Measurements from ENCODE around the gene ACO2. TPM values are rescaled to one million over a fixed set of nuclear protein-coding genes. Genes with fewer than 3 reads are reported as not detected.

ACO2 gene
- total RNA-seq, 6 experiments from 2014 or later, result 72.3 to 87.4 (median 78.7) TPM

DNA sequence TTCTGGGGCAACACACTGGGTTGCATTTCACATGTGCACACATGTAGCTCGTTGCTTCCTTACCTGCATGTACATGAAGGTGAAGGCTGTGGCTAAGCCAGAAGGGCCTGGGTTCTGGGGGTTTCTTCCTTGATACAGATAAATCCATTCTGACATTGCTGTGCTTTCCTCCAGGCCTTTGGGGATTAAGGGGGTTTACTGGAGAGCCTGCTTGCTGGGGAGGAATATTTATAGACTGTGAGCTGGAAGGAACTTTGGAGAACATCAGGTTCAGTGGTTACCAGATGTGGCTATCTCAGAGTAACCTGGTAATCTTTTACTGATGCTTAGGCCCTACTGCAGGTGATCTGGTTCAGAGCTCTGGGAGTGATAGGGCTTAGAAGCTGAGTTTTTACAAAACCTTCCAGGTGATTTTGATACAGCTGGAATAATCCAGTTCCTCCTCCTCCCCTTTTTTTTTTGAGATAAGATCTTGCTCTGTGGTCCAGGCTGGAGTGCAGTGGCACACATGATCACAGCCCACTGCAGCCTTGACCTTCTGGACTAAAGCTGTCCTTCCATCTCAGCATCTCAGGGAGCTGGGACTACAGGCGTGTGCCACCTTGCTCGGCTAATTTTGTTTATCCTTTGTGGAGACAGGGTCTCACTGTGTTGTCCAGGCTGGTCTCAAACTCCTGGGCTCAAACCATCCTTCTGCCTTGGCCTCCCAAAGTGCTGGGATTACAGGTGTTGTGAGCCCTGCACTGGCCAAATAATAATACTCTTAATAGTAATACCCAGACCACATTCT is 19.9 kb downstream of the ACO2 start:
- H3K9me3 Mint-ChIP-seq, result no peaks in the 10 kb centered on the region
- H3K36me3 Mint-ChIP-seq (ENCODE audit: low read depth), result peaks cover 6% of the 10 kb centered on the region
- no peak for TF ChIP-seq CTCF (IDR thresholded peaks at IDR 0.05)
- H3K4me1 Mint-ChIP-seq (ENCODE audit: low read depth), result peaks cover 30% of the 10 kb centered on the region
- DNase-seq, result no peak
- H3K27me3 Mint-ChIP-seq (ENCODE audit: insufficient read depth), result no peaks in the 10 kb centered on the region
- no peak overlapping the region for H3K27ac Mint-ChIP-seq
- no peak overlapping the region for H3K4me3 Mint-ChIP-seq

DNA sequence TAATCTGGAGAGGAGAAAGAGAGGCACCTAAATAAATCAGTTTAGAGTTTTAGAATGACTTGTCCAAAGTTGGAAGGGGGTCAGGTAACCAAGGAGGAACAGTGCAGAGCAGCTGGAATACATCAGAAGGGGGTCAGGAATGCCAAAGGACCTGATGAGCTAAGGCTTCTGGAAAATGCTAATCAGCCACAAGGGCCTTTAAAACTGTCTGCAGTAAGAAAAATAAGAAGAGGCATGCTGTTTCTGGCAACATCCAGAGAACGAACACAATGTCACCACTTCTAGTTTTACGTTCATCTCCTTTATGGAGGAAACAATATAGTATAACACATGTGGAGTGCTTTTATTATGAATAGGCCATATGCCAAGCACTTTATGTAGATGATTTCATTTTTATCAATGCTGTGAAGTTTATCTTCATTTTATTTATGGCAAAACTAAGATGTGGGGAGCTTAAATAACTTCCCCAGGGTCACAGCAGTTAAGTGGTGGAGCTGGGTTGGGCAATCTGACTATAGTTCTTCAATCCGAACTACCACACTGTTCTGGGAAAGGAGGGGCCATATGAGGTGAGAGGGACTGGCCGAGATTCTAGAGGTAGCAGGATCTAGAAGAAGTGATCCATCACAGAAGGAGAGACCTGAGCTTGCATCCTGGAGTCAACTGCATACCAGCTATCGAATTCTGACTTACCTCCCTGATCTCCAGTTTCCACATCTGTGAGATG is 22.6 kb downstream of the ACO2 start:
- no peak for TF ChIP-seq CTCF (IDR thresholded peaks at IDR 0.05)
- Mint-ChIP-seq H3K4me3 (no peak overlapping the region), H3K4me1 (ENCODE audit: low read depth) (peaks cover 26% of the 10 kb centered on the region), H3K27ac (no peak overlapping the region), H3K9me3 (no peaks in the 10 kb centered on the region), H3K27me3 (ENCODE audit: insufficient read depth) (no peaks in the 10 kb centered on the region), H3K36me3 (ENCODE audit: low read depth) (peaks cover 6% of the 10 kb centered on the region; the same call in 1 of the 2 replicates)
- DNase-seq, result no peak

DNA sequence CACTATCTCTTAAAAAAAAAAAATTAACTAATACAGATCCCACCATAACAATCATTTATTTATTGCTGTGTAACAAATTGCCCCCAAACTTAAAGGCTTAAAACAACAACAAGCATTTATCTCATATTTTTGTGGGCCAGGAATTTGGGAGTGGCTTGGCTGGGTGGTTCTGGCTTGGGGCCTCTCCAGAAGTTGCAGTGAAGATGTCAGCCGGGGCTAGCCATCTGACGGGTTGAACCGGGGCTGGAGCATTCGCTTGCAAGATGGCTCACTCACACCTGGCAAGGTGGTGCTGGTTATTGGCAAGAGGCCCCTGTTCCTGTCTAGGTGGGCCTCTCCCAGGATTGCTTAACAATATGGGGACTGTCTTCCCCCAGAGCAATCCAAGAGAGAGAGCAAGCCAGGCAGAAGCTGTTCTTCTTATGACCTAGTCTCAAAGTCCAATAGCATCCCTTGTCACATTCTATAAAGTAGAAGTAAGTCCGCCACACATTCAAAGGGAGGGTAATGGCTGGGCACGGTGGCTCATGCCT is 29.5 kb downstream of the ACO2 start:
- H3K9me3 Mint-ChIP-seq, result no peaks in the 10 kb centered on the region
- DNase-seq, result no peak
- H3K4me1 Mint-ChIP-seq (ENCODE audit: low read depth), result peaks cover 7% of the 10 kb centered on the region
- H3K27me3 Mint-ChIP-seq (ENCODE audit: insufficient read depth), result no peaks in the 10 kb centered on the region; the same call in 1 of the 2 replicates
- no peak overlapping the region for H3K27ac Mint-ChIP-seq
- TF ChIP-seq CTCF (IDR thresholded peaks at IDR 0.05), result no peak
- H3K36me3 Mint-ChIP-seq (ENCODE audit: low read depth), result no peaks in the 10 kb centered on the region; the same call in 1 of the 2 replicates
- no peak overlapping the region for H3K4me3 Mint-ChIP-seq

DNA sequence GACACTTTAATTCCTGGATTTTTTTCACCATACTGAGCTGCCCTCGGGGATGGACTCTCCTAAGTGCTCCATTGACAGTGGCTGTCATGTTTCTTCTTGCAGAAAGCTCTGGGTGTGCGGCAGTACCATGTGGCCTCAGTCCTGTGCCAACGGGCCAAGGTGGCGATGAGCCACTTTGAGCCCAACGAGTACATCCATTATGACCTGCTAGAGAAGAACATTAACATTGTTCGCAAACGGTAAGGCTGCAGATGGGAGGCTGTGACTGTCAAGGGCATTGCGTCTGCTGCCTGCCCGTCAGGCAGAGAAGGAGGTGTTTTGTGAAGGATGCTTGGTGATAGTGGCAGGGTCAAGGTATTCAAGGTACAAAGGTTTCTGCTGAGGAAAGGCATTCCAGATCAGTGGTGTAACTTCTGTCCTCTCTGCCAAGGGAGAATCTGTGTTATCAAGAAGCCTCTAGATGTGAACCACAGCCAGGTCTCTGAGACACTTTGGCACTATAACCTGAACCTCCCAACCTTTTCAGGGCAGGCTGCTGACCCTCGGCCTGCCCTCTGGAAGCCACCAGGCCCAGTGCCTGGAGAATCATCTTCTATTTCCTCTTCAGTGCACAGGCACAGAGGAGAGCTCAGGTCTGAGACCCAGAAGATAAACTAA is 30.8 kb downstream of the ACO2 start:
- H3K36me3 Mint-ChIP-seq (ENCODE audit: low read depth), result no peaks in the 10 kb centered on the region; the same call in 1 of the 2 replicates

More for the DNA sequence above, 30.8 kb downstream of the ACO2 start:
- H3K4me3 Mint-ChIP-seq, result no peak overlapping the region
- no peaks in the 10 kb centered on the region; the same call in 1 of the 2 replicates for H3K27me3 Mint-ChIP-seq (ENCODE audit: insufficient read depth)
- no peak for TF ChIP-seq CTCF (IDR thresholded peaks at IDR 0.05)
- no peak for DNase-seq
- H3K4me1 Mint-ChIP-seq (ENCODE audit: low read depth), result peaks cover 7% of the 10 kb centered on the region
- no peaks in the 10 kb centered on the region for H3K9me3 Mint-ChIP-seq
- no peak overlapping the region; the same call in 1 of the 2 replicates for H3K27ac Mint-ChIP-seq

Data from HFFc6 (cell line).